PFSK-1 (cell line): Measurements from ENCODE around the gene SUN2.

Experiments used
- FOXP2 ChIP-seq: optimal IDR thresholded peaks from 2 replicates; pipeline ENCODE3; 2011; ENCODE audit warnings: borderline replicate concordance, control low read depth, inconsistent platforms; ENCODE audit not compliant: insufficient read depth; ENCODE audit errors: extremely low read length, extremely low read depth
- POLR2AphosphoS5 ChIP-seq: IDR thresholded peaks from 2 replicates; pipeline ENCODE4 v1.6.1; 2012; ENCODE audit warnings: low read depth, mild to moderate bottlenecking, control low read depth, low read length, moderate library complexity
- SIN3A ChIP-seq: IDR thresholded peaks from 2 replicates; pipeline ENCODE4 v1.6.1; 2012; ENCODE audit warnings: mild to moderate bottlenecking, low read length, moderate library complexity, borderline replicate concordance; ENCODE audit not compliant: insufficient read depth
- TAF1 ChIP-seq: IDR thresholded peaks from 2 replicates; pipeline ENCODE4 v1.6.1; 2012; ENCODE audit warnings: low read length, control low read depth, borderline replicate concordance; ENCODE audit not compliant: insufficient read depth
- TF ChIP-seq, protein P1 (sequence below), 2 experiments: IDR thresholded peaks; 2 replicates each; pipeline versions ENCODE4 v1.6.1 to v1.8.0; 2011 to 2012; ENCODE audit warnings: low read depth in 2 of 2, low read length in 2 of 2, control low read depth in 1 of 2, inconsistent platforms in 1 of 2, mild to moderate bottlenecking in 1 of 2, moderate library complexity in 1 of 2; ENCODE audit not compliant: insufficient read depth in 1 of 2

DNA sequence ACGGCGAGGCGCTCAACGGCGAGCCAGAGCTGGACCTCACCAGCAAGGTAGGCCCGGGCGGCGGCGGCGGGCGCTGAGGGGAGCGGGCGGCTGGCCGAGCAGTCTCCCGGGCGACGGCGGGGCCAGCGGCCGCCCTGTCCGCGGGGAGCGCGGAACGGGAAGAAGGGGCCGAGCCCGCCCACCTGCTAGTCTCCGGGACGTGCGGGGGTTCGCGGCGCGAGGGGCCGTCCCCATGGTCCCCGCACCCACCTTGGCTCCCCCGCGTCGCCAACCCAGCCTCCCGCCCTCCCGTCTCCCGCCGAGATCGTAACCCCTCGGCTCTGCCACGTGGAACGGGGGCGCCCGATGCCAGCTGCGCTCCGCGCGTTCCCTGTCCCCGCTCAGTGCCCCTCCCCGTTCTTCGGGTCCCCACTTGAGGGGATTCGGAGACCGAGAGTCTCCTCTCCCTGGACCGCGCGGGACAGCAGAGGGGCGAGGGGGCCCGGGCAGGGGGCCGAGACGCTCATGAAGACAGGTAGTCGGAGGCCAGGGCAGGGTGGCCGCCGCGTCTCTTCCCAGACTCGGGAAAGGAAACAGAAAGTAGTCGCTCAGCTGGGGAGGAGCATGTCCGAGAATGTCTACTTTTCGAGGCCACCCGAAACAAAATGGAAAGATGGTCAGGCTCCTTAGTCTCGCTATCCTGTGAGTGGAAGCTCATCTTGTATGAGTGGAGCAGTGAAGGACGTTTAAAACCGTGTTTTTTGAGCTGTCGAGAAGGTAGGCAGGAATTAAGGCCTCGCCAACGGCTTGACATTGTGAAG is 49.5 kb downstream of the SUN2 start:
- TF ChIP-seq, protein P1, sequence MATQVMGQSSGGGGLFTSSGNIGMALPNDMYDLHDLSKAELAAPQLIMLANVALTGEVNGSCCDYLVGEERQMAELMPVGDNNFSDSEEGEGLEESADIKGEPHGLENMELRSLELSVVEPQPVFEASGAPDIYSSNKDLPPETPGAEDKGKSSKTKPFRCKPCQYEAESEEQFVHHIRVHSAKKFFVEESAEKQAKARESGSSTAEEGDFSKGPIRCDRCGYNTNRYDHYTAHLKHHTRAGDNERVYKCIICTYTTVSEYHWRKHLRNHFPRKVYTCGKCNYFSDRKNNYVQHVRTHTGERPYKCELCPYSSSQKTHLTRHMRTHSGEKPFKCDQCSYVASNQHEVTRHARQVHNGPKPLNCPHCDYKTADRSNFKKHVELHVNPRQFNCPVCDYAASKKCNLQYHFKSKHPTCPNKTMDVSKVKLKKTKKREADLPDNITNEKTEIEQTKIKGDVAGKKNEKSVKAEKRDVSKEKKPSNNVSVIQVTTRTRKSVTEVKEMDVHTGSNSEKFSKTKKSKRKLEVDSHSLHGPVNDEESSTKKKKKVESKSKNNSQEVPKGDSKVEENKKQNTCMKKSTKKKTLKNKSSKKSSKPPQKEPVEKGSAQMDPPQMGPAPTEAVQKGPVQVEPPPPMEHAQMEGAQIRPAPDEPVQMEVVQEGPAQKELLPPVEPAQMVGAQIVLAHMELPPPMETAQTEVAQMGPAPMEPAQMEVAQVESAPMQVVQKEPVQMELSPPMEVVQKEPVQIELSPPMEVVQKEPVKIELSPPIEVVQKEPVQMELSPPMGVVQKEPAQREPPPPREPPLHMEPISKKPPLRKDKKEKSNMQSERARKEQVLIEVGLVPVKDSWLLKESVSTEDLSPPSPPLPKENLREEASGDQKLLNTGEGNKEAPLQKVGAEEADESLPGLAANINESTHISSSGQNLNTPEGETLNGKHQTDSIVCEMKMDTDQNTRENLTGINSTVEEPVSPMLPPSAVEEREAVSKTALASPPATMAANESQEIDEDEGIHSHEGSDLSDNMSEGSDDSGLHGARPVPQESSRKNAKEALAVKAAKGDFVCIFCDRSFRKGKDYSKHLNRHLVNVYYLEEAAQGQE (IDR thresholded peaks at IDR 0.05; ENCODE audit: insufficient read depth in 1 of 2, low read depth in 2 of 2, low read length in 2 of 2), result no peak
- TF ChIP-seq TAF1 (no peak), SIN3A (no peak), POLR2AphosphoS5 (no peak), FOXP2 (no peak)
